NT2/D1 (cell line): ENCODE measurements around the gene ISM2.

Source experiments
- YY1 ChIP-seq: IDR thresholded peaks from 2 replicates; pipeline ENCODE4 v1.6.1; 2011; ENCODE audit not compliant: insufficient read length, insufficient read depth
- ZNF274 ChIP-seq: IDR thresholded peaks from 2 replicates; pipeline ENCODE4 v1.6.1; 2011; ENCODE audit warnings: mild to moderate bottlenecking, low read depth, low read length

DNA sequence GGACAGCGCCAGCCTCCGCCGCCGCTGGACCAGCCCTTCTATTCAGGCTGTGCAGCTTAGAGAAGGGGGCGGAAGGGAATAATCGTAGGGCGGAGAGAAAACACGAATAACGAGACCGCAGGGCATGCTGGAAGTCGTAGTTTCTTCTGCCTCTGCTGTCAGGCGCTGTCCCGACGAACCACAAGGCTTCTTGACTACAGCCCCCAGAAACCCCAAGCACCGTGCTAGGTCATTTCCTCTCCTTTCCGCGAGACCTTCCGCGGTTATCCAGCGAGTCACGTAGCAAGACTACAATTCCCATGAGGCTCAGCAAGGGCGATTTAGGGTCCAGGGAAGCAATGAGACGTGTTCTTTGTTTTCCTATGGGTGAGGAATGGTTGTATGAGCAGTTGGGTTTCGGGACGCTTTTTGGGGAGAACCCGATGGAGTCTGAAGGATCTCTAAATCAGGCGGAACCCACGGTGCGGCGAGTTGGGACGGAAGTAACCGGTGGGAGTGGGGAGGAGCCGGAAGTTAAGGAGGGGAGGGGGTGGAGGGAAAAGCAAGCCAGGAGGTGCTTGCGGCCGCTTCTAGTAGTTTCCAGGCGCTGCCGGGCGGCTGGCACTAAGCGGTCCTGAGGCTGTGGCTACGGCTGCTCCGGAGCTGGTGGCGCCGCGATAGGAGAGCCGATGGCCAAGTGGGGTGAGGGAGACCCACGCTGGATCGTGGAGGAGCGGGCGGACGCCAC lies 40.9 kb downstream of the ISM2 start, which contains the start of the genes AHSA1 and VIPAS39:
- no peak for TF ChIP-seq YY1
- no peak for TF ChIP-seq ZNF274
